Measurements from ENCODE around the gene WFDC1. TPM values are rescaled to one million over a fixed set of nuclear protein-coding genes. Genes with fewer than 3 reads are reported as not detected.

WFDC1 gene
- total RNA-seq, 1 donor from 2014 or later: 1.6 TPM

- Histone ChIP-seq H3K9me3 (ENCODE audit: control insufficient read depth in 3 of 3, low read length in 3 of 3) (no peaks in the 10 kb centered on the region), H3K4me1 (ENCODE audit: control insufficient read depth in 3 of 3, insufficient read depth in 3 of 3, low read length in 3 of 3) (no peaks in the 10 kb centered on the region), H3K36me3 (ENCODE audit: control insufficient read depth in 3 of 3, insufficient read depth in 3 of 3, low read length in 3 of 3) (no peaks in the 10 kb centered on the region), H3K9ac (ENCODE audit: low read depth in 1 of 3, low read length in 3 of 3) (no peak overlapping the region), H3K27ac (ENCODE audit: low read depth, low read length) (no peak overlapping the region), H3K4me3 (ENCODE audit: low read length in 3 of 3) (no peak overlapping the region), H3K27me3 (ENCODE audit: control insufficient read depth in 3 of 3, insufficient read depth in 3 of 3, low read length in 3 of 3) (peaks cover 7 to 9% (median 8%) of the 10 kb centered on the region in 3 donors)
Measured at GRCh38 chr16:84358601-84359295, 64.1 kb downstream of the WFDC1 start.

GRCh38 chr16:84359326-84359725 is 64.6 kb downstream of the WFDC1 start:
- Histone ChIP-seq H3K4me1 (ENCODE audit: control insufficient read depth in 3 of 3, insufficient read depth in 3 of 3, low read length in 3 of 3) (no peaks in the 10 kb centered on the region), H3K9me3 (ENCODE audit: control insufficient read depth in 3 of 3, low read length in 3 of 3) (no peaks in the 10 kb centered on the region), H3K9ac (ENCODE audit: low read depth in 1 of 3, low read length in 3 of 3) (no peak overlapping the region), H3K27ac (ENCODE audit: low read depth, low read length) (no peak overlapping the region), H3K4me3 (ENCODE audit: low read length in 3 of 3) (no peak overlapping the region), H3K27me3 (ENCODE audit: control insufficient read depth in 3 of 3, insufficient read depth in 3 of 3, low read length in 3 of 3) (peaks cover 5 to 7% (median 6%) of the 10 kb centered on the region in 3 donors), H3K36me3 (ENCODE audit: control insufficient read depth in 3 of 3, insufficient read depth in 3 of 3, low read length in 3 of 3) (no peaks in the 10 kb centered on the region)

GRCh38 chr16:84360170-84360569 is 65.5 kb downstream of the WFDC1 start:
- H3K4me3 ChIP-seq (ENCODE audit: low read length in 3 of 3): no peak overlapping the region
- H3K27me3 ChIP-seq (ENCODE audit: control insufficient read depth in 3 of 3, insufficient read depth in 3 of 3, low read length in 3 of 3): peaks cover 3 to 7% (median 5%) of the 10 kb centered on the region in 3 donors
- H3K9ac ChIP-seq (ENCODE audit: low read depth in 1 of 3, low read length in 3 of 3): no peak overlapping the region
- no peak overlapping the region for H3K27ac ChIP-seq (ENCODE audit: low read depth, low read length)
- H3K4me1 ChIP-seq (ENCODE audit: control insufficient read depth in 3 of 3, insufficient read depth in 3 of 3, low read length in 3 of 3): no peaks in the 10 kb centered on the region
- H3K9me3 ChIP-seq (ENCODE audit: control insufficient read depth in 3 of 3, low read length in 3 of 3): no peaks in the 10 kb centered on the region
- H3K36me3 ChIP-seq (ENCODE audit: control insufficient read depth in 3 of 3, insufficient read depth in 3 of 3, low read length in 3 of 3): no peaks in the 10 kb centered on the region

GRCh38 chr16:84360748-84361147 is 66.1 kb downstream of the WFDC1 start:
- no peaks in the 10 kb centered on the region for H3K9me3 ChIP-seq (ENCODE audit: control insufficient read depth in 3 of 3, low read length in 3 of 3)
- no peak overlapping the region for H3K4me3 ChIP-seq (ENCODE audit: low read length in 3 of 3)
- H3K27me3 ChIP-seq (ENCODE audit: control insufficient read depth in 3 of 3, insufficient read depth in 3 of 3, low read length in 3 of 3): peaks cover 4 to 7% (median 6%) of the 10 kb centered on the region in 3 donors
- no peaks in the 10 kb centered on the region for H3K4me1 ChIP-seq (ENCODE audit: control insufficient read depth in 3 of 3, insufficient read depth in 3 of 3, low read length in 3 of 3)
- H3K36me3 ChIP-seq (ENCODE audit: control insufficient read depth in 3 of 3, insufficient read depth in 3 of 3, low read length in 3 of 3): no peaks in the 10 kb centered on the region
- H3K9ac ChIP-seq (ENCODE audit: low read depth in 1 of 3, low read length in 3 of 3): no peak overlapping the region
- no peak overlapping the region for H3K27ac ChIP-seq (ENCODE audit: low read depth, low read length)

- Histone ChIP-seq H3K27me3 (ENCODE audit: control insufficient read depth in 3 of 3, insufficient read depth in 3 of 3, low read length in 3 of 3) (peaks cover 7 to 14% (median 9%) of the 10 kb centered on the region in 3 donors), H3K4me1 (ENCODE audit: control insufficient read depth in 3 of 3, insufficient read depth in 3 of 3, low read length in 3 of 3) (no peaks in the 10 kb centered on the region), H3K4me3 (ENCODE audit: low read length in 3 of 3) (no peak overlapping the region), H3K9me3 (ENCODE audit: control insufficient read depth in 3 of 3, low read length in 3 of 3) (no peaks in the 10 kb centered on the region), H3K9ac (ENCODE audit: low read depth in 1 of 3, low read length in 3 of 3) (no peak overlapping the region), H3K27ac (ENCODE audit: low read depth, low read length) (no peak overlapping the region), H3K36me3 (ENCODE audit: control insufficient read depth in 3 of 3, insufficient read depth in 3 of 3, low read length in 3 of 3) (no peaks in the 10 kb centered on the region)
Measured at GRCh38 chr16:84361546-84361945, 66.9 kb downstream of the WFDC1 start.

GRCh38 chr16:84362471-84362941 is 67.8 kb downstream of the WFDC1 start:
- Histone ChIP-seq H3K4me1 (ENCODE audit: control insufficient read depth in 3 of 3, insufficient read depth in 3 of 3, low read length in 3 of 3) (no peaks in the 10 kb centered on the region), H3K27me3 (ENCODE audit: control insufficient read depth in 3 of 3, insufficient read depth in 3 of 3, low read length in 3 of 3) (peaks cover 17 to 23% (median 18%) of the 10 kb centered on the region in 3 donors), H3K9ac (ENCODE audit: low read depth in 1 of 3, low read length in 3 of 3) (no peak overlapping the region), H3K9me3 (ENCODE audit: control insufficient read depth in 3 of 3, low read length in 3 of 3) (no peaks in the 10 kb centered on the region), H3K27ac (ENCODE audit: low read depth, low read length) (no peak overlapping the region), H3K4me3 (ENCODE audit: low read length in 3 of 3) (no peak overlapping the region), H3K36me3 (ENCODE audit: control insufficient read depth in 3 of 3, insufficient read depth in 3 of 3, low read length in 3 of 3) (no peaks in the 10 kb centered on the region)

- Histone ChIP-seq H3K4me1 (ENCODE audit: control insufficient read depth in 3 of 3, insufficient read depth in 3 of 3, low read length in 3 of 3) (no peaks in the 10 kb centered on the region), H3K27ac (ENCODE audit: low read depth, low read length) (no peak overlapping the region), H3K4me3 (ENCODE audit: low read length in 3 of 3) (no peak overlapping the region), H3K27me3 (ENCODE audit: control insufficient read depth in 3 of 3, insufficient read depth in 3 of 3, low read length in 3 of 3) (peaks cover 48 to 54% (median 50%) of the 10 kb centered on the region in 3 donors), H3K36me3 (ENCODE audit: control insufficient read depth in 3 of 3, insufficient read depth in 3 of 3, low read length in 3 of 3) (no peaks in the 10 kb centered on the region), H3K9ac (ENCODE audit: low read depth in 1 of 3, low read length in 3 of 3) (no peak overlapping the region), H3K9me3 (ENCODE audit: control insufficient read depth in 3 of 3, low read length in 3 of 3) (no peaks in the 10 kb centered on the region)
Measured at GRCh38 chr16:84366208-84366607, 71.5 kb downstream of the WFDC1 start.

- H3K36me3 ChIP-seq (ENCODE audit: control insufficient read depth in 3 of 3, insufficient read depth in 3 of 3, low read length in 3 of 3): no peaks in the 10 kb centered on the region
- no peak overlapping the region for H3K27ac ChIP-seq (ENCODE audit: low read depth, low read length)
- no peak overlapping the region for H3K9ac ChIP-seq (ENCODE audit: low read depth in 1 of 3, low read length in 3 of 3)
- H3K4me3 ChIP-seq (ENCODE audit: low read length in 3 of 3): no peak overlapping the region
- no peaks in the 10 kb centered on the region for H3K4me1 ChIP-seq (ENCODE audit: control insufficient read depth in 3 of 3, insufficient read depth in 3 of 3, low read length in 3 of 3)
- H3K27me3 ChIP-seq (ENCODE audit: control insufficient read depth in 3 of 3, insufficient read depth in 3 of 3, low read length in 3 of 3): peaks cover 54 to 63% (median 57%) of the 10 kb centered on the region in 3 donors
- H3K9me3 ChIP-seq (ENCODE audit: control insufficient read depth in 3 of 3, low read length in 3 of 3): no peaks in the 10 kb centered on the region
Measured at GRCh38 chr16:84367297-84367680, 72.6 kb downstream of the WFDC1 start.

- no peak overlapping the region for H3K9ac ChIP-seq (ENCODE audit: low read depth in 1 of 3, low read length in 3 of 3)
- no peak overlapping the region for H3K4me3 ChIP-seq (ENCODE audit: low read length in 3 of 3)
- peaks cover 50 to 63% (median 57%) of the 10 kb centered on the region in 3 donors for H3K27me3 ChIP-seq (ENCODE audit: control insufficient read depth in 3 of 3, insufficient read depth in 3 of 3, low read length in 3 of 3)
Measured at GRCh38 chr16:84367750-84368307, 73.2 kb downstream of the WFDC1 start.

GRCh38 chr16:84368308-84368996 is 73.8 kb downstream of the WFDC1 start, which contains the start of gene ATP2C2:
ATP2C2 (plus strand) TSS chr16:84368538; CDS start chr16:84368616, 78 bp downstream.
- no peaks in the 10 kb centered on the region for H3K9me3 ChIP-seq (ENCODE audit: control insufficient read depth in 3 of 3, low read length in 3 of 3)
- H3K27me3 ChIP-seq (ENCODE audit: control insufficient read depth in 3 of 3, insufficient read depth in 3 of 3, low read length in 3 of 3): peaks cover 50 to 60% (median 57%) of the 10 kb centered on the region in 3 donors
- H3K9ac ChIP-seq (ENCODE audit: low read depth in 1 of 3, low read length in 3 of 3): no peak within 1 kb of the TSS
- H3K4me3 ChIP-seq (ENCODE audit: low read length in 3 of 3): no peak within 1 kb of the TSS
- H3K4me1 ChIP-seq (ENCODE audit: control insufficient read depth in 3 of 3, insufficient read depth in 3 of 3, low read length in 3 of 3): no peaks in the 10 kb centered on the region
- no peak within 1 kb of the TSS for H3K27ac ChIP-seq (ENCODE audit: low read depth, low read length)
- no peaks in the 10 kb centered on the region for H3K36me3 ChIP-seq (ENCODE audit: control insufficient read depth in 3 of 3, insufficient read depth in 3 of 3, low read length in 3 of 3)

More at GRCh38 chr16:84367750-84368307, 73.2 kb downstream of the WFDC1 start:
- H3K27ac ChIP-seq (ENCODE audit: low read depth, low read length): no peak overlapping the region
- no peaks in the 10 kb centered on the region for H3K36me3 ChIP-seq (ENCODE audit: control insufficient read depth in 3 of 3, insufficient read depth in 3 of 3, low read length in 3 of 3)
- no peaks in the 10 kb centered on the region for H3K4me1 ChIP-seq (ENCODE audit: control insufficient read depth in 3 of 3, insufficient read depth in 3 of 3, low read length in 3 of 3)
- H3K9me3 ChIP-seq (ENCODE audit: control insufficient read depth in 3 of 3, low read length in 3 of 3): no peaks in the 10 kb centered on the region
